Inflammatory macrophage treated with lipopolysaccharide for 4 hours (primary cell): ENCODE results near the gene SLC22A23.

ENCODE experiments used
- DNase-seq: peaks from one replicate; pipeline ENCODE4 v3.0.0-alpha.2; 2020

SLC22A23 gene

GRCh38 chr6:3471711-3472110, 14.9 kb upstream of the SLC22A23 start:
- DNase-seq = no peak

- no peak for DNase-seq
Observed at GRCh38 chr6:3471286-3471685, 14.4 kb upstream of the SLC22A23 start.

- DNase-seq = no peak
Observed at GRCh38 chr6:3468585-3468984, 11.7 kb upstream of the SLC22A23 start.

DNA sequence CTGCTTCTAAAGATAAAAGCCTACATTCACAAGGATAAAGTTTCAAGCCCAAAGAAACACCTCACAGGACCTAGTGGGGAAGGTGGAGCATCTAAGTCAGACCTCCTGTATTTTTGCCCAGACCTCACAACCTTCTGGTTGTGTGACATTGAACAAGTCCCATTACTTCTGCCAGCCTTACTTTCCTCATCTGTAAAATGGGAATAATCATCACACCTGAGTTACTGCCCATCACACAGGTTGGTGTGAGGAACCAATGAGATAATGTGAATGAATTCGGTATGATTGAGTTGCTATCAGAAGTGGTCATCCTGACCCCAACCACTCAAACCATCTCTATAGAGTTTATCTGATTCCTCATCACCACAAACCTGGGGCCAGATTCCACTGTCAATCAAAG, 11.1 kb upstream of the SLC22A23 start:
- no peak for DNase-seq

DNA sequence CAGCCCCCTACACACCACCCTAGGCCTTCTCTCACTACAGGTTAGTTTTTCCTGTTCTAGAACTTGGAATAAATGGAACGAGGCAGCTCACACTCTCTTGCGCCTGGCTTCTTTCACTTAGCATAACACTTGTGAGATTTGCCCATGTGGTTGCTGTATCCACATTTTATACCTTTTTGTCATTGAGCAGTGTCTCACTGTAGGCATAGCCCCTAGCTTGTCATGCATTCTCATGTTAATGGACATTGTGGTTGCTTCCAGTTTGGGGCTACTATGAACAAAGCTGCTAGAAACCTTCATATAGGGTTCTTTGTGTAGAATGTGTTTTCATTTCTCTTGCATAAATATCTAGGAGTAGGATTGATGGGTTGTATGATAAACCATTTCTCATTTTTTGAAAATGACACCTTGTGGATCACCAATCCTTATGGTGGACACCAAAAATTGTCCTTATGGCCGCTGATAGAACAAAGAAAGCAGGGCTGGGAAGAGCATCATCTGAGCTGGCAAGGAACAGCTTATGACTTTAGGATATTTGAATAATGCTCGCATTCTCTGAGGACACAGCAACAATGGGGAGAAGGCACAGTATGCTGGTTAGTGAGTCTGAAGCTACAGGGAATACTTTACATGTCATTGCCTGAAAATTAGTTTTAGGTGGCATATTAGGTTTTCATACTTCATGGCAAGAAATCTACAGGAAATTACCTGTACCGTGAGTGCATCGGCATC, 9.8 kb upstream of the SLC22A23 start:
- DNase-seq = no peak

DNA sequence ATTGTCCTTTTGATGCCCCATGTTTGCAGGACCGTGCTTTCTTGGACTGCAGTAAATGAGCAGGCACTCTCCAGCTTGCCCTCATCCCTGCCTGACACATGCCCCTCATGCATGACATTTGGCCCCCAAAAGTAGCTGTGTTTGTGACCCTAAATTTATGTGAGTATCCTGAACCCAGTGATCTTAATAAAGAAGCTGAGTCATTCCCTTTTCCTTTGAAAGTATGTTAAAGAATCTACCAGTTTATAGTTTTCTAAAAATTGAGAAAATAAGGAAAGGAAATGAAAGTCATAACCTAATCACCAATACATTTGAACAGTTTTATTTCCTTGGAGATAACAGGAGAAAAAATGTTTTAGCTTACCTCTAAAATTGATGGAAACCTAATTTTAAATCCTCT, 3.4 kb upstream of the SLC22A23 start:
- DNase-seq = no peak

DNA sequence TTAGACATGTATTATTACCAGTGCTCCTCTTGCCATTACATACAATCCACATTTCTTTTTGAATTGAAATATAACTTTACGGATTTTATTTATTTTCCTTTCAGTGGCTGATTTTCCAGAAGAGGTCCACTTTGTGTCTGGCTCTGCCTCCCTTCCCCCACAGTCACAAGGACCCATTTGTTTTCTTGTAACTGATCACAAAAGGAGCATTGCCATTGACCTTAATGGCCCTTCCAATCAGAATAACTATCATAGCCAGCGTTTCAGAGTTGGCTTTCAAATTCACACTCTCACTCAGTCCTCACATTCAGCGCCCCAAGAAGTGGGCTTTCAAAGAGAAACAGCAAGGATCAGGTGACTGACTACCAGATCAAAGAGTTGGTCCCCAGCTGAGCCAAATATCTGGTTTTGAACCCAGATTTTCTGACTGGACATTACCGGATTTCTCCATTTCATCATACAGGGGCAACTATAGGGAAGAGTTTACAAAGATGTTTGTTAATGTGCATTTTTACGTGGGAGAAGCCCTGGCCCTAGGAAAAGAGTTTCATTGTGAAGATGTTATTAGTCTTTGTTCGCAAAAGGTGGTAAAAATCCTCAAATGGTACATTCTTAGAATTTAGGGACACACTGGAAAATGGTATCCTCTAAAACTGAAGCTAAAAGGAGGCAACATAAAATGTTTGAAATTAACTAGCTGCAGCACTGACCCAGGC, 2.0 kb upstream of the SLC22A23 start:
- DNase-seq = no peak

GRCh38 chr6:3457710-3458602, 1.1 kb upstream of the SLC22A23 start:
- DNase-seq = no peak

DNA sequence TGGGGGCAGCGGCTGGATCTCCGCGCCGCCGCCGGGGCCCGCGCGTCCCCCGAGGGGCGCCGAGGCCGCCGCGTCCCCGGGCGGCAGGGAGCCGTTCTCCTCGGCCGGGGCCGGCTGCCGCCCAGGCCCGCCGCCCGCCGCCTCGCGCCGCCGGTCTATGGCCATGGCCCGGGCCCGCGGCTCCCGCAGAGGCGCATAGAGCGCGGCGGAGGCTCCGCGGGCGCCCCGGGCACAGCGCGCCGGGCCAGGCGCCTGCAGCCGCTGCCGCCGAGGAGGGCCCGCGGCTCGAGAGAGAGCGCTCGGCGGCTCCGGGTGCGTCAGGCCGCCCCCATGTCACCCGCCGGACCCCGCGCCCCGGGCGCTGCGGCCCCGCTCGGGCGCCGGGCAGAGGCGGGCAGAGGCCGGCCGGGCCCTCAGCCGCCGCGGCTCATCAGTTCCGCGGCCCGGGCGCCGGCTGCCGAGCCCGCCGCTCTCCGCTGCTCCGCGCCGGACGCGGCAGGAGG, 404 bp downstream of the SLC22A23 start:
- DNase-seq = no peak

DNA sequence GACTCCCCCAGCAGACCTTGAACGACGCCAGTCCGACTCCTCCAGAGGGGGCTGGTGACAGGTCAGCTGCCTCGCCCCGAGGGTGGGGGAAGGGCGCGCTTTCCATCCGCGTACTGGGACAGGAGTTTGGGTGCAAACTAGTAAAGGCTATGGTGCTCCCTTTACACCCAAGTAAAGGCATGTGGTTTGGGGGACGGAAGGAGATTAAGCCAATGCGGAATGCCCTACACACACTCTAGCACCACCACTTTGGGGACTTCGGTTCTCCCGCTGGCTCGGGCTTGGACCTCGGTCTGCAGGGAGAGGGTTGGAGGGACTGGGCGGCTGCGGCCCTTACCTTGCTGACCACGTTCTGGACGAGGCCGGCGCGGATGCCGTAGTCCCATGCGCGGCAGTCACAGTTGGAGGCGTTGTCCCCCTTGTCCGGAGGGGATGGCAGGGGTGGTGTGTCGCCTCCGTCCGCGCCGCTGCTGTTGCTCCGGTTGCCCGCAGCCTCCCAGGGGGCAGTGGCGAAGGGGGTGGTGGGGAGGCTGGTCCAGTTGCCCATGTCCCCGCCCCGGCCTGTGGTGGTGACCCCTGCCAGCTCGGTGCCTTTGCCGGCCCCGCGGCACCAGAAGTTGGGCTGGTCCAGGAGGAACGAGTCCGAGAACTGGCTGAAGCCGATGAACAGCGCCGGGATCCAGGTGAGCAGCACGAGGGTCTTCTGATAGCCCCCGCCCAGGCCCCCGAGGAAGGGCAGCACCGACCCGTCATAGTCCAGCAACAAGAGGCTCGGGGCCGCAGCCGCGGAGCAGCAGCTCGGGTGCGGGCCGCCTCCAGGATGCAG, 1.1 kb downstream of the SLC22A23 start:
- no peak for DNase-seq

DNA sequence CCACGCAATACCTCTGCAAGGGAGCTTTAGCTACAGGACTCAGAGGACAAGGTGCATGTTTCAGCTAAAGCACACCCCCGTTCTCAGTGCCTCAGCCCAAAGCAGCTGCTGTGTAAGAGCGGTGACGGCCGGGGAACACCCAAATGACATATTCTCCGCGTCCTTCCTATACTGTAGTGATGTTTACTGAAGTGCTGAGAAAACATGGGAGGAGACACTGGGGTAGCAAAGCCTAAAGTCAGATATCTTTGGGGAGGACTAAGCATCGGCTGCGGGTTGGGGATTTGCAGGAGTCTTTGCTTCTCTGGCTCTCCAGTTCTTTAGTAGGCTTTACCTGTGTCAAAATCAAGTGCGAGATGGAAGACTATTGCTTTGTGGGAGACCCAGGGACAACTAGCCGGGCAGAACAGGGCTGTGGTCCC, 1.7 kb downstream of the SLC22A23 start:
- no peak for DNase-seq

DNA sequence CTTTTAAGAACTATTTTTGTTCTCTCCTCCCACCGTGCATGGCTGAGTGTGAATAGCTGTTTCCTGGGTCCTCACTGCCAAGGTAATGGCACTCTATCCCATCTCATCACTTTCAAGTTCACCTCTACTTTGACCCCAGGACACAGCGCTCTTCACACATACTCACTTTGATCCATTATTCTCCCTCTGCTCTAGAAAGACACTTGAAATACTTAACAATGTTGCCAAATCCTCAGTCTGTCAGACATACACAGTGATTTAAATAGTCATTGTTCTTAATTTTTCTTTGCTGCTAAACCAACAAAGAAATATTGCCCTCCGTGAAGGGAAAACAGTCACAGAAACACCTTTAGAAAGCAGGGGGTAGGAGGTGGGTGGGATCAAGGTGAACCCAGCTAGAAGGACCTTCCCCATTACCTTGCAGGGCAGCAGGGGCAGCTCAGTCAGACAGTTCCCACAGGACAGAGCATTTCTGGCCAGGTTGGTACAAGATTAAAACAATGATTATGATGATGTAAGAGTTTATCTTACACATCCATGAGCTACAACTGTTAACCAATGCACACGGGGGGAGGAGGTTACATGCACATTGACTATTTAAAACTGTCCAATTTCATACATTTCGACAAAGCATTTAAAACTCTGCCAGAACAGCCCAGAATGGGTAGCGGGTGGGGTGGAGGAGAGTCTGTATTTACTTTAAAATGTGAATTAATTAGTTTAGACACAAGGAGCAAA, 2.4 kb downstream of the SLC22A23 start:
- no peak for DNase-seq

DNA sequence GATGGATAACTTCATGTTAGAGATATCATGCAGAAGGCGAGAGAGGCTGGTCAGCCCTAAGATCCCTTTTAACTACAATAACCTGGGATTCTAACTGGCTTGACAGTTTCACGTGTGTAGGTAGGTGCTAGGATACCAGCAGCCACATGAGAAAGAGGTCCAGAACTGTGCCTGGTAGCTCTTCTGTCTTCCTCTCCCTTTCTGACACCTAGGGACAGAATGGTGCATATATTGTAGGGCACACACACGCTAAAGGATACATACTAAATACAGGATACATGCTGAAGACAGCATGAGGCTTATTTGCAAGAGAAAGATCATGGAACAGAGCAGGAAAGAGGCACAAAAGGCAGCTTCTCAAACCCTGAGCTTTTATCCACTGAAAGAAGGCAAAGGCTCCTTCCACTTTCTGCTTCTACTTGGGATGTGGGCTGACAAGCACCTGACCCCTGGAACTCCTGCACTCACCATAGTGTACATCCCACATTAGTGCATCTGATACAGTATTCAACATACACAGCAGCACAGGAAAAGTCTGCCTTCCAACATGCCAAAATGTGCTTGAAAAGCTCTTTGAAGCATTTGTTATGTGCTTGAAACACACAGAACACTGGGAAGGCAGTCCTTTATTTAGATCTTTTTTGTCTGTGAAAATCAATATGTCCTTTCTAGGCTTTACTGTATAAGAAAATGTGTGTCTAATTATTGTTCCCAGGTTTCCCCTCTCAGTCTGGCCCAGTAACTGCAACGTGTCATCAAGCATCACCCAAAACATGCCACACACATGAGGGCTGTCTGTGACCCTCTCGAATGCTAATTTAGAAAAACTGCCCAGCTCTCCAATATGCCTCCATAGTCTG, 3.2 kb downstream of the SLC22A23 start:
- DNase-seq = no peak

DNA sequence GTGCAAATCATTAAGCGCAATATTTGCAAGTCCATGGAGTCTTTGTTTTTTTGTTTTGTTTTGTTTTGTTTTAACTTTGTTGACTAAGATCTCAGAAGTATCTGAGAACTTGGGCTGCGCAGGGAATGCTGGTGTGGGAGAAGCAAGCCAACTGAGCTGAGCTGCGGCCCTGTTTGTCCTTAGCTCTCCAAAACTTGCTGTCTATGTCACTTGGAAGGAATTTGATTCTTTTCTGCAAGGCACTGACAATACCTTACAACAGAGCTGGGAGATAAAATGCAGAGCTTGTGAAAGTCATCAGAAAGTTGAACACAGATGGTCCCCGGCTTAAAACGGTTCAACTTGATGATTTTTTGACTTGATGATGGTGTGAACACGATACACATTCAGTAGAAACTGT, 5.4 kb downstream of the SLC22A23 start:
- DNase-seq = no peak

DNA sequence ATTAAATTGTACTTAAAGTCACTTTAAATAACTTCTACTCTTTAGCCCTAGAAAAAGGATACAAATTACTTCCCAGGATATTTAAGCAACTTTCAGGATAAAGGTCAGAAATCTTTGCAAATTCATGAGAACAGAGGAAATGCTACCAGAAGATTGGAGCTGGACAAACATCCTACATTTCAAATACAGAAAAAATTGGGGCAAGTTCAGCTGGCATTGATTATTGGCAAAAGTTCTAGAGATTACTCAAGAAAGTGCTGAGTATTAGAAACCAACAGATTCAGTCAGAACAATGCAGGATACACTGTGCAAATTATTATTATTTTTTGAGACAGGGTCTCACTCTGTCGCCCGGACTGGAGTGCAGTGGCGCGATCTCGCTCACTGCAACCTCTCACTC, 6.0 kb downstream of the SLC22A23 start:
- no peak for DNase-seq

DNA sequence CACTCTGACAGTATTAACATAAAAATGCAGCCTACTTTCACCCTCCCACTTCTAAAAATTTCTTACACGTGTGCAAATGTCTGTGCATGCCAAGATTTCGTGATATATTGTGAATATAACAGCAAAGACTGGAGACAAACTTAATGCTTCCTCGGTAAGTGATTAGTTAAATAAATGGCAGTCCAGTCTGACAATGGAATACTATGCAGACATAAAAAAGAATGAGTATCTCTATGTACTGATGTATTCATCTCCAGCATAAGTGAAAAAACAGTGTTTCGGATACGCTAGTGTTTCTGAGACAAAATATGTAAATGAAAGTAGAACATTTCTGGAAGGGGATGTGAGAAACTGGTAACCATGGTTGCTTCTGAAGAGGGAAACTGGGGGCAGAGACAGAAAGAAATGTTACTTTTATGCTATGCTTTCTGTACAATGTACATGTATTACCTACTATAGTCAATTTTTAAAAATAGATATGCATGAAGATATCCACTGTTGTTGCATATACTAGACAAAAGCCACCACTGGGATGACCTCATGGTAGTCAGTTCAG, 7.0 kb downstream of the SLC22A23 start:
- DNase-seq = no peak

DNA sequence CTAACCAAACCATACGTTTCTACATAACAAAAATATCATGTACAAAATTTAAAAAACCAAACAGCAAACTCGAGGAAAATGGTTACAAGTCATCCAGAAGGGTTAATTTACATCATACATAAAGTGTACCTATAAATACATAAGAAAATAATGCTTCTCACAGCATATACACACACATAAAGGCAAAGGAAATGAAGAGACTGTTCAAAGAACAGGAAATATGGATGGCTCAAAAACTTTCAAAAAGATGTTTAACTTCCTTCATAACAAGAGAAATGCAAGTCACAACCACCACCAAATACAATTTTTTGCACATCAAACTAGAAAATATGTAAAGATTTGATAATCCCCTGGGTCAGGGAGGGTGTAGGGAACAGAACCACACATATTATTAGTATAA, 7.5 kb downstream of the SLC22A23 start:
- DNase-seq = no peak

DNA sequence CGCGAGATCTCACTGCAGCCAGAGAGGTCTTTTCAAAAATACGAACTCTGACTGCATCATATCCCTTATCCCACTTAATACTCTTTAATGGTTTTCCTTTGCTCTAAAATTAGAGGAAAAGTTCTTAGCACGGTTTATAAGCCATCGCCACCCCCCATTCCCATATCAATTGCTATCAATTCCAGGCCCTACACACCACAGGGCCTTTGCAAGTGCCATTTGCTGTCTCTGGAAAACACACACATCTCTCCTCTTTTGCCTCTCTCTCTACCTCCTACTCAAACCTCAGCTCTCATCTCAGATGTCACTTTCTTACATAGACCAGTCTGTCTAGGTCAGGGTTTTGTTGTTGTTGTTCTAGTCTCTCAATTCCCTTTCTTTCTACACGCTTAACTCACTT, 9.8 kb downstream of the SLC22A23 start:
- DNase-seq = no peak

DNA sequence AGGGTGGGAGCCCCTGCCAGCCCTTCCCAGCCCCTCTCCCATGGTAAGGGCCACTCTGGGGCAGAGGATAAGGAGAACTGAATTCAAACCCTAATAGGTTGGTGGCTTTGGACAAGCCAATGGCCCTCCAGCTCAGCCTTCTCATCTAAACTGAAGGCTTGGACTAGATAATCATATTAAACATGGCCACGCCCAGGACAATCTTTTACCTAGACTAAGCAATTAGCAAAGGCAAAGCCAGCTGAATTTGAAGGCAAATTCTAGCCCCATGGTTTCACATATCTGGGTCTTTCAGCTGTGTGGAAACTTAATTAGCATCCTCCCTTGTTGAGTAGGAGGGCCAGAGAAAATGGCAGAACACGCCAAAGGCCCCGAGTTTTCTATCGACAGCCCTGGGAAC, 10.7 kb downstream of the SLC22A23 start:
- DNase-seq = no peak

GRCh38 chr6:3444276-3445088, 12.4 kb downstream of the SLC22A23 start:
- DNase-seq = no peak
